Uterus (tissue), 2 donors: ENCODE measurements around the gene RPS6KL1.

ENCODE experiments used
- CTCF ChIP-seq, 4 experiments: fragments of 200-600 bp in 2 of 4; fragments of 450-650 bp in 2 of 4; sonication (generic) in 2 of 4; IDR thresholded peaks; one replicate each; pipeline ENCODE4 v1.5.1; 2016 to 2019; ENCODE audit warnings: antibody characterized with exemption in 4 of 4, mild to moderate bottlenecking in 2 of 4, moderate library complexity in 1 of 4
- POLR2A ChIP-seq, 2 donors: fragments of 450-650 bp; IDR thresholded peaks; one replicate each; pipeline ENCODE4 v1.6.1; 2016; ENCODE audit warnings: antibody characterized with exemption in 2 of 2, mild to moderate bottlenecking in 1 of 2, moderate library complexity in 1 of 2

DNA sequence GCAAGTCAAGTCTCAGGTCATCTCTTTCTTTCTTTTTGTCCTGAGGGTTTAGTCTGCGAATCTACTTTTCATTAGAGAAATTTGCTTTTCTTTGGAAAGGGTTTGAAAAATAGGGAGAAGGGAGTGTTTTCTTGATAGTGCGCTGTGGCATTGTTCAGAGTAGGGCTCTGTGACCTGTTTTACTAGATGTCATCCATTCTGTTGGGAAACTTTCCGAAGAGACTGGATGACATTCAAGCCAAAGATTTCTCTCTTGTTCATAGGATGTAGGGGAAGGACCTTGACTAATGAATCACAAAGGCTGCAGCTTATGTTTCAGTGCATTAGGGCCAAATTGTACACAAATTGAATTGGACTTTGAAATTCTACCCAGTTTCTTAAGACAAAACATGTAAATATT, 26.7 kb downstream of the RPS6KL1 start:
- TF ChIP-seq POLR2A (IDR thresholded peaks at IDR 0.05) (no peak), CTCF (IDR thresholded peaks at IDR 0.05) (no peak)
